GM21360 (cell line): Measurements from ENCODE around the gene NPEPL1.
"Not testable (repeated sequence)": the region's sequence is repeated elsewhere in the genome, so short reads cannot be mapped to it uniquely, and the experiment has no call there.

Source experiments
- ATAC-seq: cut with Tn5 transposase; IDR thresholded peaks from one replicate; pipeline ENCODE4 v1.9.1; 2021; ENCODE audit warnings: mild to moderate bottlenecking, moderate library complexity; ENCODE audit not compliant: unreplicated experiment

The NPEPL1 gene, protein sequence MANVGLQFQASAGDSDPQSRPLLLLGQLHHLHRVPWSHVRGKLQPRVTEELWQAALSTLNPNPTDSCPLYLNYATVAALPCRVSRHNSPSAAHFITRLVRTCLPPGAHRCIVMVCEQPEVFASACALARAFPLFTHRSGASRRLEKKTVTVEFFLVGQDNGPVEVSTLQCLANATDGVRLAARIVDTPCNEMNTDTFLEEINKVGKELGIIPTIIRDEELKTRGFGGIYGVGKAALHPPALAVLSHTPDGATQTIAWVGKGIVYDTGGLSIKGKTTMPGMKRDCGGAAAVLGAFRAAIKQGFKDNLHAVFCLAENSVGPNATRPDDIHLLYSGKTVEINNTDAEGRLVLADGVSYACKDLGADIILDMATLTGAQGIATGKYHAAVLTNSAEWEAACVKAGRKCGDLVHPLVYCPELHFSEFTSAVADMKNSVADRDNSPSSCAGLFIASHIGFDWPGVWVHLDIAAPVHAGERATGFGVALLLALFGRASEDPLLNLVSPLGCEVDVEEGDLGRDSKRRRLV

DNA sequence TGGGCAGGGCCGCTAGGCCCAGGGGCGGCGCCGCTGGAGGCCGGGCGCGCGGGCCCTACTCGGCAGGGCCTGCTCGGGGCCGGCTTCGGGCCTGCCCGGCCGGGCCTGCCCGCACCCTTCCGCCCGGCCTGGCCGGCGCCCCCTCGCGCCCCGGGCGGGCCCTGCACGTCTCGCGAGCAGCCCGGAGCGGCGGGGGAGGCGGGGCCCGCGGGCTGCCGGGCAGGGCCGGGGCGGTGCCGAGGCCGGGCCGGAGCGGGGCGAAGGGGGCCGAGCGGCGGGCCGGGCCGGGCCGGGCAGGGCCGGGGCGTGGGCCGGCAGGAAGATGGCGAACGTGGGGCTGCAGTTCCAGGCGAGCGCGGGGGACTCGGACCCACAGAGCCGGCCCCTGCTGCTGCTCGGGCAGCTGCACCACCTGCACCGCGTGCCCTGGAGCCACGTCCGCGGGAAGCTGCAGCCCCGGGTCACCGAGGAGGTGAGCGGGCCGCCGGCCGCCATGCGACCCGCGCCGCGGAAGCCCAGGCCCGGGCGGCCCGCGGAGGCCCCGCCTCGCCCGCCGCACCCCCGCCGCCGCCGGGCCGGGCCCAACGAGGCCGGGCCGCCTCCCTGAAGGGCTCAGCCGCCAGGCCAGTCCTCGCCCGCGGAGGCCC, at the start of gene NPEPL1:
TSS of gene NPEPL1 (plus strand) at position 222 of the 647 bp plus-strand sequence. CDS start at position 323, 101 bp downstream.
- peak; percentile 90 for ATAC-seq

DNA sequence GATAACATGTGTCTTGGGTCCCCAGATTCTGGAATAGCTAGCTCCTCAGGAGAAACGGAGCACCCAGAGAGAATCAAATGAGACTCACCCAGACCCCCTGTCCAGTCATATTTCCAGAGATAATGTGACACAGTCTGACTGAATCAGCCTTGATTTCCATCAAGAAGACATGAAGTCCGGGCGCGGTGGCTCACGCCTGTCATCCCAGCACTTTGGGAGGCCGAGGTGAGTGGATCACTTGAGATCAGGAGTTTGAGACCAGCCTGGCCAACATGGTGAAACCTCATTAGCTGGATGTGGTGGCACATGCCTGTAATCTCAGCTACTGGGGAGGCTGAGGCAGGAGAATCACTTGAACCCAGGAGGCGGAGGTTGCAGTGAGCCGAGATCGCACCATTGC, 49.7 kb upstream of the NPEPL1 start:
- ATAC-seq, result not testable (repeated sequence)

DNA sequence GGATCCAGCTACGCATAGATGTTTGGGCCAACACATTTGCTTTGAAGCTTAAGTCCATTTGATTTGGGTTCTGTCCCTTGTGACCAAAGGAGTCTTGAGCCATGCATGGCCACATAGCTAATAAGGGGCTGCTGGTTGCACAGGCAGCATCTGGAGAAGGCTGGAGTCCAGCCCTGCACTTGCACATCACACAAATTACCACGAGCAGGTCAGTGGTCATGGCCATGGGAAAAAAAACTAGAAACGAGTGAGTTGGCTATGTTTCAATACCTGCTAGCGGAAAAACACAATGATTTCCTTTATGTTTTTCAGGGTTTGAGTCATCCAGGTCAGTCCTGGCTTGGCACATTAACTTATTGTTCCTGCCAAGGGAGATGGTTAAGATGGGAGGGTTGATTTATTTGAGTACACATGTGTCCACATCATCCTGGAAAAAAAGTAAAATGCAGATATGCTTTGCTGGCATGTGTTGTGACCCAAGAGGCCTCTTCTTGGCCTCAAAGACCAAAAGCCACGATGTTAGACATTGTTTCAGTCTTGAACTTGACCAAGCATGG, 47.1 kb upstream of the NPEPL1 start:
- no peak for ATAC-seq

DNA sequence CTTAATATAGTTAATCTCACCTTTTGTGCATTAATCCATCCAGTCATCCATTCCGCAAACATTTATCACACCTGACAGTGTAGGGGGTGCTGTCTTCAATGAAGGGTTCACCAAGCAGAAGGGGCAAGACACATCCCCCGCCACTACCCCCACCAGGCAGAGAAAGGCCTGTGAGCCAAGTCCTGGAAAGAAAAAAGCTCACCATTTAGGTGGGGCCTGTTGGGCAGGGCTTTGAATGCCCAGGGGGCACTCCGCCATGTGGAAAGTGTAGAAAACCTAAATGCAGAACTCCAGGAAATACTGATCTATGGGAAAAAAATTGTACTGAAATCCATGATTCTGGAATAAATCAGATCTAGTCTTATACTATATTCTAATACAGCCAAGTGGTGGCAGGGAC, 46.3 kb upstream of the NPEPL1 start:
- no peak for ATAC-seq

DNA sequence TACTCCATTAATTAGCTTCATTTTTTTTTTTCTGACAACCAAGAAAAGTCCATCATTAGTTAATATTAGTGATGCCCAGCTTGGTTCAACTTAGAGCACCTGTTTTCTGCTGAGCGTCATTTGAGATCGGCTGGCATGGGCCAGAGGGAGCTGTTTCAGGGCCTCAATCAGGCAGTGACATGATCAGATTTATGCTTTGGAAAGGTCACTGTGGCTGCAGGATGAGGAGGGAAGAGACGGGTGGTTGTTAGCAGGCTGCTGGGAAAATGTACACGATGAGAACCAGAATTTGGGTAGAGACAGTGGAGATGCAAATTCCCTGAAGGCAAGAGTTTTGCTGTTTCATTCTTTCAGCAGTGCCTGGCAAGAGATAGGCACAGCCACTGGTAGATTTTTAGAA, 45.9 kb upstream of the NPEPL1 start:
- ATAC-seq, result no peak

DNA sequence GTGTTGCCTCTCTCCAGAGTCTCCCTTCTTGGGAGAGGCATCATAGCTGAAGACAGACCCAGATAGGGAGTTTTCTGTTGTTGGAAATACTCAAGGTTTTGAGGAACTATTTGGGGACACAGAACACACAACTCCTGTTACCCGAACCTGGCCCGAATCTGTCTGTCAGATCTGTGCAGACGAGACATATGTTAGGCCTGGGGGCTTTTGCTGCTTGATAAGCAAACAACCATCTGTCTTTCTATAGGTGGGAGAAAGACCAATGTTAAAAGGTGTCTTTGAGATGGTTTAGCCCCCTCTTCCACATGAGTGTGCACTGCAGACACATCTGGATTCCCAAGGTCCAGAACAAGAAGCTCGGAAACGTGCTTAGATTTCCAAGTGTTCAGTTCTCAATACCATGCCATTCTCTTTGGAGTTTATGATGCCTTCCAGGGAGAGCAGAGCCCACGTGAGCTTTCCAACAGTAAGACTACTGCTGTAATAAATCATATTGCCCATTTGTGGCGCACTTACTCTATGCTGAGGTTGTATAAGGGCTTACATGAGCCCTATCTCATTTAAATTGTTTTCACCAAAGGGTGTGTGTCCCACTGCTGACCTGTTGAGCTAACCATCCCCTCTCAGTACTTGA, 45.3 kb upstream of the NPEPL1 start:
- ATAC-seq, result no peak

DNA sequence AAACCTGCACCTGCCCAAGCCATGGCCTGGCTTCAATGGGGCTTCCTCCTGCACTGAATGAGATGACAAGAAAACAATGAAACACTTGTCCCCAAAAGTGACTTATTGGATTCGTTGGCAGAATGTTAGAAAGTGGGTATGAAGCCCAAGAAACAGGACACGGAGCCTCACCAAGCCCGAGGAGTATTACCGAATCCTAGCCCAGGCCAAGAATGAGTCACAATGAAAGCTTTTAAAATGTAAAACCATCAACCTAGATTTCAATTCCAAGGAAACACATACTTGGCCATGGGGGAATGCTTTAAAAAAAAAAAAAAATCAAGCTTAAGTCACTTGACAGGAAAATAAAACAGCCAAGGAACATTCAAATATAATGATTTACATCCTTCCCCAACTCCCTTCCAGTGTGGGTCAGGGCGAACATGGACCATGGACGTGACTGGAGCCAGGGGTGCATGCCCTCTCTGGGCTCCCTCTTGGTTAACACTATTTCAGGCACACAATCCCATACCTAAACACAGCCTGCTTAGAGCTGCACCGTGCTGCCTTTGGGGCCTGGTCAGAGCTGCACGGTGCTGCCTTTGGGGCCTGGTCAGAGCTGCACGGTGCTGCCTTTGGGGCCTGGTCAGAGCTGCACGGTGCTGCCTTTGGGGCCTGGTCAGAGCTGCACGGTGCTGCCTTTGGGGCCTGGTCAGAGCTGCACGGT, 44.7 kb upstream of the NPEPL1 start:
- ATAC-seq, result no peak

DNA sequence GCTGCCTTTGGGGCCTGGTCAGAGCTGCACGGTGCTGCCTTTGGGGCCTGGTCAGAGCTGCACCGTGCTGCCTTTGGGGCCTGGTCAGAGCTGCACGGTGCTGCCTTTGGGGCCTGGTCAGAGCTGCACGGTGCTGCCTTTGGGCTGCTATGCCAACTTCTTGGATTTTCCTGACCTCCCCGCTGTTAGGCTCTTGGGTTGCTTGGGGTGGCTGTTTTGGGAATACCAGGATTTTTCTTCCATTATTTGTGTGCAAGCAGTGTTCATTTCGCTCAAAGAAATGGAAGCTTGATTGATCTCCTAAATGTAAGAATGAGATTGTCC, 44.1 kb upstream of the NPEPL1 start:
- not testable (repeated sequence) for ATAC-seq

DNA sequence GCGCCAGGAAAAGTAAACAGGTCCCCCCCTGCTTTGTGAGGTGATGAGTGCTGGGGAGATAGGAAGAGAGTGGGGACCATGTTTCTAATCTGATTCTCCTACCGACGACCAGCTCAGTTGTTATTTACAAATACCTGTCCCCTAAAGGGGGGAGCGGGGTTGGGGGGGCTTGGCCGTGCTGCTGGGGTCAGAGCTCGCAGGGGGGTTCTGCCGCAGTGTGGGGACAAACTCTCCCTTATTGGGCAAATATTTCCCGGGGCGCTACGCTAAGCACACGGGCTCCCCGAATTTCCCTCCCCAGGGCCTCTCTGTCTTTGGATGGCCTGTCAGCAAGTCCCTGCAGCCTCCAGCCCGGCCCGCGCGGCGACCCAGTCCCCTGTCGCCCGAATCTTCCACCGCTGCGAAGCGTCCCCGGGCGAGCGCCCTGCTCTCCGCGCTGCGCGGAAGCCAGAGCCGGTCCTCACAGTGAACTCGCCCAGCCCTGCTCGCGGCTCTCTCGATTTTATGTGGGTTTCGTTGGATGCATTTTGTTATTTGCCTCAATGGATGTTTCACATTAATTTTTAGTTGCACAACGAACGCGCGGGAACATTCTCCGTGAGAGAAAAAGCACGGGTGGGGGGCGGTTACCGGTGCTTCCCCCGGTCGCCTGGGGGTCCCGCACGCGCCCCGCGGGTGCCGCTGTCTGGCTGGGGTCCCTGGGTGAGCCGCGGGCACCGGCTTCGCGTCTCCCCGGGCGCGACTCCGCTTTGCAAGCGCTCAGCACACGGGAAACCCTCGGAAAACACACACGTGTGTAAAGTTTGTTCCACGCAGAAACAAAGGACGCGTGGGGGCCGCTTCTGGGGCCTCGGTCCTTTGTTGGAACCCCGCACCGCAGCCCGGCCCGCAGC, 43.1 kb upstream of the NPEPL1 start:
- no peak for ATAC-seq

DNA sequence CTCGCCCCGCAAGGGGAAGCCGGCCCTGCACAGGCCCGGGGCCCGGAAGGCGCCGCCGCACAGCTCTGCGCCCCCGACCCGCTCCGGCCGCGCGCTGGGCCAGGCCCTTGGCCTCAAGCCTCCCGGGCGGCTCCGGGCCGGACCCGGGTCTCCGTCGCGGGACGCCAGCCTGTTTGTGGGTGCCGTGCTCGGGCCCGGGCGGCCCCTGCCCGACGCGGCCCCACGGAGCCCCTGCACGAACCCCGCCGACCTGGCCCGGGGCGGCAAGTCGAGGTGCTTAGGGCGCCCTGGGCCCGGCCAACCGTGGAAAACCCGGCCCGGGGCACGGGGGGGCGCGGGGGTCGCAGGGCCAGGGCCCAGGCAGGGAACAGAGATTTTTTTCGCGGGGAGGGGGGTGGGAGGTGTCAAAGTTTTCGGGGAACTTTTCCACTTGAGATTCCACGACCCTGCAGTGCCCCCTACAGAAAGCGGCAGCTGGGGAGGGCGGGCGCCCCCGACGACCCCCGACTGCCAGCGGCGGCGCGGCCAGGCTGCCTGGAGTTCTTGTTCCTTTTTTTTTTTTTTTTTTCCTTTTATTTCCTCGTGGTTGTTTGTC, 42.3 kb upstream of the NPEPL1 start:
- no peak for ATAC-seq

DNA sequence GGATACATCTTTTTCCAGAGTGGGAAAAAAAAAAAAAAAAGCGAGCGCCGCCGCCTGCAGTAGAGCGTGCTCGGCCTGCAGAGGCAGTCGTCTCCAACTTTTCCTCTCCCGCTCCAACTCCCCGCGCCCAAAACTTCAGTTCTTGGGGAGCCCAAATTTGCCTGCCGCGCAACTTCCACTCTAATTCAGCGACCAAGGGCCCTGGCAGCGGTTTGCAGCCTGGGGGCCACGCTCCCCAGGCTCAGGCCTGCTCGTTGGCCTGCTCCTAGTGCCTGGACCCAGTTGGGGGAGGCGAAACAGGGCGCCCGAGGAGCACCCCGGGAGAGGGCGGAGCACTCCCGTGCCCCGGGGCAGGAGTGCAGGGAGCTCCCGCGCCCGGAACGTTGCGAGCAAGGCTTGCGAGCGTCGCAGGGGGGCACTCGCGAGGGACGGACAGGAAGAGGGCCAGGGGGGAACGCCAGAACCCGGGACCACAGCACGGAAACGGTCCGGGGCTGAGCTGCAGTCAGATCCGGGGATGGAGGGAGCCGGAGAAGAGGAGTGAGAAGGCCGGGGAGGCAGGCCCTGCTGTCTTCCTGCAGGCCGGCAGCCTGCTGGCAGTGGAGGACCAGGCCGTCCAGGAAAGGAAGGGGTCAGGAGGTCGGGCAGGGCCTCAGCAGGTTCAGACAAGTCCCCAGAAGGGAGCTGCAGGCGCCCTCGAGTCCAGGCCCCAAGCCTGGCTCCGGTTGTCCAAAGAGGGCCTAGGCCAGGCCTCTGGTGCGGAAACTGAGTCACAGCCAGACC, 41.6 kb upstream of the NPEPL1 start, which contains the start of gene STX16:
TSS of gene STX16 (plus strand) at position 508 of the 783 bp plus-strand sequence. CDS start 724 bp downstream, outside the sequence.
- peak; percentile 55 for ATAC-seq

DNA sequence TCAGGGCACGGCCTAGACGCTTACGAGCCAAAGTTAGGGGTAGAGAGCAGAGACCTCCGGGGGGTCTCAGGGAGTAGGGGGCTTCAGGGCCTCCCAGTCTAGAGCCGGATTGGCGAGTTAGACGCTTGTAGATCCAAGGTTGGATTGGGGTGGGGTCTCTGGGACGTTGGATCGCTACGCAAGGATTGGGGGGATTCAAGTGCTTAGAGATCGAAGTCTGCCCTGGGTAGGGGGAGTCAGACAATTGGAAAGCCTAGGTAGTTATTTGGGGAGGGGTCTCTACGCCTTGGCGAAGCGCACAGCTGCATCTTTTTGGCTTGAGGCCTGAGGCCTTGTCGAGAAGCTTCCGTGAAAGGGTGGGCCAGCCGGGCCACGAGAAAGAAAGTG, 41.0 kb upstream of the NPEPL1 start:
- no peak for ATAC-seq

DNA sequence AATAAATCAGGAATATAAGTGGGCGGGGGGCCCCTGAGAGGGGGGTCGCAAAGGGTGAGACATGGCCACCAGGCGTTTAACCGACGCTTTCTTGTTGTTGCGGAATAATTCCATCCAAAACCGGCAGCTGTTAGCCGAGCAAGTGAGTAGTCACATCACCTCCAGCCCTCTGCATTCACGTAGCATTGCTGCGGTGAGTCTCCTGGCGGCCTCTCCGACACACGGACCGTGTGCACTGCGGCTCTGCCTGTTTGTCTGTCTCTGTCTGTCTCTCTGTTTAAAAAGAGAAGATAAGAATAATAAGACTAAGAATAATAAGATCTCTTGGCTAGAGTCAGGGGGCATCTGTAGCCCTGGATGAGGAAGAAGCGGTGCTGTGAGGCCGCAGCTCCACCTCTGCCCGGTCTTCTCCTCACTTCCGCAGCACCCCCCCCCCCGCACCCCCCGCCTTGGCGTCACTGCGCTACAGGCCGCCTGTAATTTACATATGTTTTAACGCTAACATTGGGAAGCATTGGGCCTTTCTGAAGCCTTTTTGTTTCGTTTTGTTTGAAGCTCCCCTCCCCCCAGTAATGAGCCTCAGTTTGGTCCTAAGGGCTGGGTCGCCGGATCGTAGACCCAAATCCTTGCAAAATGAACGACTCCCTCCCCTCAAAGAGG, 40.5 kb upstream of the NPEPL1 start:
- ATAC-seq, result peak; percentile 42

DNA sequence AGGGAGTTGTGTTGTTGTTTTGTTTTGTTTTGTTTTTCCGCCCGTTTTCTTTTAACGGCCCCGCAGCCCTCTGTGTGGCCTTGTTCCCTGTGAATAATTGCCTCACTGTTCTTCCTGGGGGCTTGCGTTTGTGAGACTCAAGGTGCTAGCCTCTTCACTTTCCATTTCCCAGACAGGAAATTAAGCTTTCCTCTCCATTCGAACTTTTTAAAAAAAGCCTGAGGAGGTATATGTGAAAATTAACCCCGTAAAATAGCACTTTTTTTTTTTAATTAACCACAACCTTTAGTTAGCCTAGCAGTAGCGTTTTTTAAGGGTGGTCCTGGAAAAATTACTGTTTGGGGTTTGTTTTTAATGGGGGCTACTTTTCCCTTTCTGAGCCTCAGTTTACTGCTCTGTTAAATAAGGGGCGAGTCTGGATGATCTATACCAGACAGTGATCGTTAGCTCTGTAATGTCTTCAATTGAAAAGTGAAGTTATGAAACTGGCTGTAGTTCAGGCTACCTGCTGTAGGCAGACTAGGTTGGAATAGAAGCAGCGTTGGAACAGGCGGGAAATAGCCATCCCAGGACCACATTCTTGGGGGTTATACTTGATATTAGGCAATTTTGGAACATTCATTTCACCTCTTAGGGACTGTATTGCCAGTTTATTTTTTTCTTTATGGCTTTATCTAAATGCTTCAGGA, 39.9 kb upstream of the NPEPL1 start:
- no peak for ATAC-seq

DNA sequence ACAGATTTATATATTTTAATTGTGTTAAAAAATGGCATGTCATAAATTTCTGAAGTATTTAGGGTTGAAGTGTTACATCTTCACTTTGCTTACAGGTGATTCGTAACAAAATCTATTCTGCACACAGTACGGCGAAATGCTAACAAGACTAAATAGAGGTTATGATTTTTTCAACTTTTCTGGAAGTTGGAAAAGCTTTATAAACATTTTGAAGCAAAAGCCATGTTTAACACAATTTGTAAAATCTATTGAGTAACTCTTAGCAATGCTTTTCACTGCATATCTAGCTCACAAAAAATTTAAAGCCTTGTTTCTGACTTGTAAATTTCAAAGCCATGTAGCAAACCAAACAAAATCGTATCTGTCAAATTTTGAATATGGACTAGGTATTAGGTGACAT, 38.3 kb upstream of the NPEPL1 start:
- ATAC-seq, result no peak

DNA sequence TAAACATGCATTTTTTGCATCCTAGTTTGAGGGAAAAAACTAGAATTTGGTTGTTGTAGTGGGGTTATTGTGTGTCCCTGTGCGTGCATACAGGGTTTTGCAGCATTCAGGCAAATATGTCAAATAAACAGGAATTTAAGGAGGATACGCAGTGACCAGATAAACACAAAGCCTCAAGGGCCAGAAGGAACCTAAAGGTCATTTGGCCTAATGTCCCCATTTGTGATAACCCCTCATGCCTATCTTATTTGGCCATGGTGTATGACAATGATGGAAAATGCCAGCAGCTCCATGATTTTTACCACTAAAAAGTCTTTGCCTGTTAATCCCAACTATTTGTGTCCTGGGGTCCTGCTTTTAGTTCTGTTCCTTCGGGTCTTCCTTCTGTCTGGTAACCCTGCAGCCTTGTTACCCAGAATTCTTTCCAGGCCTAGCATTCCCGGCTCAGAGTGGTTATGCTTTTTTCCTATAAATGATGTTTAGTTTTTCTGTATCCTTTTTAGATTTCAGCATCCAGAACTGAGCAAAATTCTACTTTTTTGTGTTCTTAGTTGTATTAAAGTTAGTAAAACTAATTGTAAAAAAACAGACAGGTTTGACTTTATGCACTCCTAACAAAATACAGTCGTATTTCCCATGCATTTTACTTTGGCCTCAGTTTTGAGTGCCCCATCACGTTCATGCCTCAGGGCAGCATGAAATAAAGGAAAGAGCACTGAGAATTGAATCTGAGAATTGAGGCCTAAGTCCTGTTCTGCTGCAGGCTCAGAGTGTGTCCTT, 37.1 kb upstream of the NPEPL1 start:
- ATAC-seq, result no peak

DNA sequence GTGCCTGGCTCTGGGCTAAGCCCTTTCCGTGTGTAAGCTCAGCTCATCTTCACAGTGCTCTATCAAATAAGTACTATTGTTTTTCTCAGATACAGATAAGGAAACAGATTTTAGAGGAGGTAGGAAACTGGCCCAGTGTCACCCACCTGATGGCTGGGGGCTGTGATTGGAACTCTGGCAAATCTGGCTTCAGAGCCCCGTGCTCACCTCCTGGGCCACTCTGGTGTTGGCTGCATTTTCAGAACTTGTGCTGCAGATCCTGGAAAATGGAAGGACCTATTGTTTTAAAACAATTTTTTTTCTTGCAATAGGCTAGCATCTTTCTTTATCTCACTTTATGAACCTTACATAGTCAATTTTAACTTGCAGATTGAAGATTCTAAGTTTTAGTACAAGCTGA, 35.8 kb upstream of the NPEPL1 start:
- no peak for ATAC-seq
